ENCODE measurements around the gene FGD4.

Gene FGD4

GRCh38 chr12:32612658-32613614, 213.6 kb downstream of the FGD4 start:
- no peak for DNase-seq

- DNase-seq, result no peak
Measured at GRCh38 chr12:32615441-32615840, 216.1 kb downstream of the FGD4 start.

GRCh38 chr12:32617534-32617933, 218.2 kb downstream of the FGD4 start:
- no peak for DNase-seq

GRCh38 chr12:32618115-32618514, 218.8 kb downstream of the FGD4 start:
- no peak for DNase-seq

- no peak for DNase-seq
Measured at GRCh38 chr12:32627976-32628375, 228.6 kb downstream of the FGD4 start.

GRCh38 chr12:32641287-32641901, 242.0 kb downstream of the FGD4 start:
- no peak for DNase-seq

- DNase-seq, result no peak
Measured at GRCh38 chr12:32644431-32644830, 245.1 kb downstream of the FGD4 start.

- DNase-seq, result no peak
Measured at GRCh38 chr12:32647275-32647674, 247.9 kb downstream of the FGD4 start.

- DNase-seq, result no peak
Measured at GRCh38 chr12:32650508-32650907, 251.2 kb downstream of the FGD4 start.

- no peak for DNase-seq
Measured at GRCh38 chr12:32651151-32651955, 252.0 kb downstream of the FGD4 start.

GRCh38 chr12:32651956-32652210, 252.5 kb downstream of the FGD4 start:
- DNase-seq, result no peak

- DNase-seq, result no peak
Measured at GRCh38 chr12:32659908-32660440, 260.6 kb downstream of the FGD4 start.

- DNase-seq, result no peak
Measured at GRCh38 chr12:32661706-32662105, 262.3 kb downstream of the FGD4 start.

- no peak for DNase-seq
Measured at GRCh38 chr12:32662665-32663064, 263.3 kb downstream of the FGD4 start.

- no peak for DNase-seq
Measured at GRCh38 chr12:32666018-32666417, 266.7 kb downstream of the FGD4 start.

- DNase-seq, result no peak
Measured at GRCh38 chr12:32669584-32669983, 270.2 kb downstream of the FGD4 start.

GRCh38 chr12:32671930-32672780, 272.8 kb downstream of the FGD4 start:
- DNase-seq, result no peak

- DNase-seq, result peak; percentile 89 to 91
Measured at GRCh38 chr12:32679091-32679919, 279.9 kb downstream of the FGD4 start, which contains the start of gene DNM1L. Gene DNM1L (plus strand): TSS chr12:32679301. CDS start chr12:32679364, 63 bp downstream.

- no peak for DNase-seq
Measured at GRCh38 chr12:32679920-32680237, 280.5 kb downstream of the FGD4 start.

GRCh38 chr12:32680787-32681186, 281.4 kb downstream of the FGD4 start:
- no peak for DNase-seq

GRCh38 chr12:32681272-32681671, 281.9 kb downstream of the FGD4 start:
- DNase-seq, result no peak

GRCh38 chr12:32686340-32686739, 287.0 kb downstream of the FGD4 start:
- no peak for DNase-seq
